OCI-LY3 (cell line): ENCODE measurements around the gene WNT9B.

Source experiments
- H2AFZ ChIP-seq: fragments of 200-600, 300-600 bp; shearing (Covaris generic); 2 replicates; pipeline ENCODE4 v1.6.0; 2014; ENCODE audit warnings: antibody characterized with exemption, low read depth, low read length
- H3K27ac ChIP-seq: fragments of 200-600, 300-600 bp; sonication (generic); 2 replicates; pipeline ENCODE4 v1.5.1; 2014; ENCODE audit warnings: mild to moderate bottlenecking, low read length, moderate library complexity, mixed read lengths
- H3K27me3 ChIP-seq: fragments of 200-600, 300-600 bp; sonication (generic); 2 replicates; pipeline ENCODE4 v1.6.1; 2014; ENCODE audit warnings: low read depth, low read length, mixed read lengths
- H3K36me3 ChIP-seq: fragments of 200-600, 300-600 bp; sonication (generic); replicated peaks from 2 replicates; pipeline ENCODE3; 2014; ENCODE audit warnings: low read depth, low read length, mixed read lengths
- H3K4me1 ChIP-seq: fragments of 300-600, 200-600 bp; sonication (generic); 2 replicates; pipeline ENCODE4 v1.6.1; 2014; ENCODE audit warnings: low read length, mixed read lengths
- H3K4me2 ChIP-seq: fragments of 200-600, 300-600 bp; sonication (generic); 2 replicates; pipeline ENCODE4 v1.6.1; 2014; ENCODE audit warnings: low read length, mixed read lengths
- H3K4me3 ChIP-seq: fragments of 300-600, 200-600 bp; sonication (generic); 2 replicates; pipeline ENCODE4 v1.5.1; 2014; ENCODE audit warnings: antibody characterized with exemption, mild to moderate bottlenecking, low read length, moderate library complexity
- H3K79me2 ChIP-seq: fragments of 300-600, 200-600 bp; shearing (Covaris generic); 2 replicates; pipeline ENCODE4 v1.6.1; 2014; ENCODE audit warnings: mild to moderate bottlenecking, low read length, mixed read lengths
- H3K9ac ChIP-seq: fragments of 300-600, 200-600 bp; shearing (Covaris generic); 2 replicates; pipeline ENCODE4 v1.6.0; 2014; ENCODE audit warnings: mild to moderate bottlenecking, low read length, moderate library complexity
- H3K9me3 ChIP-seq: fragments of 200-600, 300-600 bp; shearing (Covaris generic); 2 replicates; pipeline ENCODE4 v1.6.1; 2014; ENCODE audit warnings: low read length, mixed read lengths; ENCODE audit not compliant: insufficient read depth
- H4K20me1 ChIP-seq: fragments of 200-600, 300-600 bp; sonication (generic); 2 replicates; pipeline ENCODE4 v1.6.1; 2016; ENCODE audit warnings: low read length, mixed read lengths; ENCODE audit not compliant: insufficient read depth
- CTCF ChIP-seq: fragments of 200-600, 300-600 bp; sonication (generic); IDR thresholded peaks from 2 replicates; pipeline ENCODE4 v1.5.1; 2014; ENCODE audit warnings: antibody characterized with exemption, low read length, low read depth
- EZH2phosphoT487 ChIP-seq: fragments of 200-600 bp; shearing (Covaris generic); IDR thresholded peaks from 2 replicates; pipeline ENCODE4 v1.6.1; 2018; ENCODE audit warnings: antibody characterized with exemption, mixed run types, low read depth

WNT9B gene

GRCh38 chr17:46832331-46832821, 19.0 kb upstream of the WNT9B start:
- H4K20me1 ChIP-seq = no peaks in the 10 kb centered on the region
- H3K4me3 ChIP-seq = no peak overlapping the region
- H3K4me2 ChIP-seq = no peak overlapping the region
- no peaks in the 10 kb centered on the region for H3K79me2 ChIP-seq
- H2AFZ ChIP-seq = no peak overlapping the region
- H3K36me3 ChIP-seq = no peaks in the 10 kb centered on the region
- H3K9me3 ChIP-seq = no peaks in the 10 kb centered on the region
- no peak overlapping the region for H3K27ac ChIP-seq
- no peaks in the 10 kb centered on the region for H3K27me3 ChIP-seq
- H3K9ac ChIP-seq = no peak overlapping the region
- TF ChIP-seq CTCF (no peak), EZH2phosphoT487 (no peak)
- peaks cover 12% of the 10 kb centered on the region; the same call in 1 of the 2 replicates for H3K4me1 ChIP-seq

- Histone ChIP-seq H3K79me2 (no peaks in the 10 kb centered on the region), H3K4me2 (no peak overlapping the region), H2AFZ (no peak overlapping the region), H3K4me3 (no peak overlapping the region), H3K9ac (no peak overlapping the region), H3K27ac (no peak overlapping the region), H3K4me1 (peaks cover 12% of the 10 kb centered on the region; the same call in 1 of the 2 replicates), H3K9me3 (no peaks in the 10 kb centered on the region), H4K20me1 (no peaks in the 10 kb centered on the region), H3K36me3 (no peaks in the 10 kb centered on the region), H3K27me3 (no peaks in the 10 kb centered on the region)
- no peak for TF ChIP-seq CTCF
- no peak for TF ChIP-seq EZH2phosphoT487
These were observed 18.2 kb upstream of the WNT9B start for GRCh38 chr17:46832945-46833839.

GRCh38 chr17:46833840-46834208, 17.6 kb upstream of the WNT9B start:
- H3K4me1 ChIP-seq = peaks cover 12% of the 10 kb centered on the region; the same call in 1 of the 2 replicates
- no peaks in the 10 kb centered on the region for H4K20me1 ChIP-seq
- TF ChIP-seq CTCF (no peak), EZH2phosphoT487 (no peak)
- no peaks in the 10 kb centered on the region for H3K27me3 ChIP-seq
- no peaks in the 10 kb centered on the region for H3K36me3 ChIP-seq
- no peak overlapping the region for H3K4me3 ChIP-seq
- H3K79me2 ChIP-seq = no peaks in the 10 kb centered on the region
- H2AFZ ChIP-seq = no peak overlapping the region
- no peak overlapping the region for H3K27ac ChIP-seq
- no peaks in the 10 kb centered on the region for H3K9me3 ChIP-seq
- H3K4me2 ChIP-seq = no peak overlapping the region
- H3K9ac ChIP-seq = no peak overlapping the region

- TF ChIP-seq CTCF (no peak), EZH2phosphoT487 (no peak)
- H3K79me2 ChIP-seq = no peaks in the 10 kb centered on the region
- no peak overlapping the region for H3K9ac ChIP-seq
These were observed 16.5 kb upstream of the WNT9B start for GRCh38 chr17:46834846-46835245.

More at GRCh38 chr17:46834846-46835245, 16.5 kb upstream of the WNT9B start:
- no peaks in the 10 kb centered on the region for H3K36me3 ChIP-seq
- no peaks in the 10 kb centered on the region for H3K27me3 ChIP-seq
- no peak overlapping the region for H3K4me2 ChIP-seq
- H2AFZ ChIP-seq = no peak overlapping the region
- H3K4me1 ChIP-seq = peaks cover 12% of the 10 kb centered on the region; the same call in 1 of the 2 replicates
- H3K27ac ChIP-seq = no peak overlapping the region
- H4K20me1 ChIP-seq = no peaks in the 10 kb centered on the region
- no peak overlapping the region for H3K4me3 ChIP-seq
- H3K9me3 ChIP-seq = no peaks in the 10 kb centered on the region
